Measurements from ENCODE around the gene SHQ1. TPM values are rescaled to one million over a fixed set of nuclear protein-coding genes. Genes with fewer than 3 reads are reported as not detected.

Gene SHQ1
- total RNA-seq, 1 experiment from 2014 or later, result 32.5 TPM

GRCh38 chr3:72728329-72728889 lies 119.8 kb downstream of the SHQ1 start:
- no peak overlapping the region for H3K18ac ChIP-seq (ENCODE audit: insufficient read length, low read depth, low read length)
- Mint-ChIP-seq H3K4me1 (peaks cover 15 to 21% of the 10 kb centered on the region in 2 experiments; a peak in 3 of 4 replicates), H3K4me3 (no peak overlapping the region), H3K9me3 (peaks cover 11 to 14% of the 10 kb centered on the region in 2 experiments), H3K36me3 (ENCODE audit: insufficient read depth in 1 of 3, low read depth in 3 of 3) (peaks cover 4 to 9% (median 4%) of the 10 kb centered on the region in 3 experiments; a peak in 6 of 7 replicates), H3K27me3 (ENCODE audit: low read depth) (peaks cover 3% of the 10 kb centered on the region; the same call in 1 of the 2 replicates), H3K27ac (peak overlapping the region in 1 of 3 experiments; percentile 25; a peak in 2 of 7 replicates)
- no peak overlapping the region for H2AFZ ChIP-seq (ENCODE audit: low read length)
- no peaks in the 10 kb centered on the region for H3K79me2 ChIP-seq (ENCODE audit: insufficient read depth, low read length)
- no peak for TF ChIP-seq CTCF (conservative IDR thresholded peaks at IDR 0.05)
- no peaks in the 10 kb centered on the region for H3K79me1 ChIP-seq (ENCODE audit: insufficient read depth, low read depth, low read length, poor library complexity, severe bottlenecking)
- no peaks in the 10 kb centered on the region for H3K4me1 ChIP-seq (ENCODE audit: insufficient read depth, low read length)
- H3K27ac ChIP-seq (ENCODE audit: insufficient read length, low read depth, low read length), result no peak overlapping the region
- H3K14ac ChIP-seq (ENCODE audit: insufficient read depth, low read length), result no peak overlapping the region
- no peak overlapping the region for H4K8ac ChIP-seq (replicated peaks; ENCODE audit: insufficient read length, low read depth, low read length)
- no peak overlapping the region for H3K4ac ChIP-seq (ENCODE audit: low read depth, low read length)
- no peaks in the 10 kb centered on the region for H4K20me1 ChIP-seq (ENCODE audit: control insufficient read depth, insufficient read depth, insufficient read length)
- H2BK15ac ChIP-seq (ENCODE audit: low read depth, low read length), result no peak overlapping the region
- no peak overlapping the region for H3K23ac ChIP-seq (ENCODE audit: insufficient read length, low read depth, low read length)
- H2BK120ac ChIP-seq (ENCODE audit: low read depth, low read length, poor library complexity, severe bottlenecking), result no peak overlapping the region
- DNase-seq, result no peak
- H4K5ac ChIP-seq (ENCODE audit: insufficient read length, low read depth, low read length), result no peak overlapping the region
- no peak overlapping the region for H4K91ac ChIP-seq (ENCODE audit: insufficient read length, low read depth, low read length)
- H3K9ac ChIP-seq (ENCODE audit: extremely low read depth, insufficient read length, low read length), result no peak overlapping the region
- H2BK20ac ChIP-seq (ENCODE audit: low read depth, low read length, poor library complexity, severe bottlenecking), result no peak overlapping the region
- H3K56ac ChIP-seq (ENCODE audit: insufficient read length, low read depth, low read length), result no peak overlapping the region
- H3K23me2 ChIP-seq (ENCODE audit: insufficient read length, low read depth, low read length, poor library complexity, severe bottlenecking), result no peaks in the 10 kb centered on the region
- H2BK12ac ChIP-seq (ENCODE audit: insufficient read length, low read depth, low read length), result no peak overlapping the region
- no CpG with 5 or more reads among the region's 6 CpGs for WGBS (ENCODE audit: extremely low coverage, insufficient read length, low lambda C conversion rate)
- H3T11ph ChIP-seq (ENCODE audit: low read length), result no peak overlapping the region
- no peak overlapping the region for H2BK5ac ChIP-seq (ENCODE audit: insufficient read length, low read length)
- no peak overlapping the region for H2AK5ac ChIP-seq (ENCODE audit: insufficient read length, low read length)
- no peak overlapping the region for H3K4me2 ChIP-seq (ENCODE audit: insufficient read depth, insufficient read length, low read length)
- no peaks in the 10 kb centered on the region for H3K27me3 ChIP-seq (ENCODE audit: insufficient read depth, low read length)
- H3K9me3 ChIP-seq (ENCODE audit: control insufficient read depth, low read depth, low read length), result no peaks in the 10 kb centered on the region
